Colonic mucosa (tissue), 4 donors: Measurements from ENCODE around the gene ERRFI1. TPM values are rescaled to one million over a fixed set of nuclear protein-coding genes. Genes with fewer than 3 reads are reported as not detected.
"Not testable (repeated sequence)": the region's sequence is repeated elsewhere in the genome, so short reads cannot be mapped to it uniquely, and the experiment has no call there.

Experiments
- DNase-seq: peaks from one replicate; pipeline ENCODE4 v3.0.0-alpha.2; 2020
- H3K27ac ChIP-seq: fragments of 200-600 bp; one replicate; pipeline ENCODE4 v1.8.0; 2021
- H3K27me3 ChIP-seq: fragments of 200-600 bp; one replicate; pipeline ENCODE4 v1.8.0; 2021
- H3K36me3 ChIP-seq: fragments of 200-600 bp; one replicate; pipeline ENCODE4 v1.8.0; 2021
- H3K4me1 ChIP-seq: fragments of 200-600 bp; one replicate; pipeline ENCODE4 v1.8.0; 2021; ENCODE audit warnings: mild to moderate bottlenecking
- H3K4me3 ChIP-seq: fragments of 200-600 bp; one replicate; pipeline ENCODE4 v1.8.0; 2021
- H3K9ac ChIP-seq, 2 donors: one replicate each; pipeline ENCODE4 v1.7.0; 2013; ENCODE audit warnings: control low read depth in 2 of 2, low read depth in 2 of 2, low read length in 2 of 2
- H3K9me3 ChIP-seq: fragments of 200-600 bp; one replicate; pipeline ENCODE4 v1.8.0; 2021
- CTCF ChIP-seq: fragments of 200-600 bp; IDR thresholded peaks from one replicate; pipeline ENCODE4 v1.8.0; 2022; ENCODE audit warnings: antibody characterized with exemption, mild to moderate bottlenecking
- intact Hi-C: fragments of 100-400 bp; cut with DNase I; formaldehyde crosslinking; loops from one replicate; pipeline ENCODE4 v1.14.1; 2022
- total RNA-seq, 2 donors: library from RNA; stranded (reverse); fragmentation: NEBNext Ultra II Directional in 1 of 2; extraction: Animal tissue kit (Norgen Biotek cat#: 25700) in 1 of 2; gene quantifications; one replicate each; pipeline ENCODE4 v1.2.1, GENCODE V29; 2021
- donor health status: healthy.
- donor health status: DM: no; HTN: no; CAD: no.
- donor health status: DM: no; HTN: no; CAD: no.

Gene ERRFI1
- total RNA-seq = 10 to 100 TPM; 22.3 to 45.5 TPM

- peak within 1 kb of the TSS; percentile 78 for H3K4me3 ChIP-seq
- H3K9ac ChIP-seq = peak within 1 kb of the TSS; percentile 72 to 80
- DNase-seq = peak; percentile 94
- intact Hi-C loops = no loop called here
- peaks cover 8% of the 10 kb centered on the region for H3K4me1 ChIP-seq
- H3K9me3 ChIP-seq = no peaks in the 10 kb centered on the region
- no peaks in the 10 kb centered on the region for H3K36me3 ChIP-seq
- H3K27me3 ChIP-seq = no peaks in the 10 kb centered on the region
- no peak for TF ChIP-seq CTCF
- peak within 1 kb of the TSS; percentile 68 for H3K27ac ChIP-seq
These were observed at the start of gene ERRFI1 for GRCh38 chr1:8026153-8026975. Gene ERRFI1 (minus strand): TSS chr1:8026309. CDS start chr1:8015619, 10,690 bp downstream.

GRCh38 chr1:8075511-8076051 lies 49.5 kb upstream of the ERRFI1 start:
- no peaks in the 10 kb centered on the region for H3K27me3 ChIP-seq
- DNase-seq = no peak
- no peak overlapping the region for H3K9ac ChIP-seq
- H3K4me3 ChIP-seq = no peak overlapping the region
- no peak for TF ChIP-seq CTCF
- no peaks in the 10 kb centered on the region for H3K36me3 ChIP-seq
- H3K4me1 ChIP-seq = no peaks in the 10 kb centered on the region
- no peaks in the 10 kb centered on the region for H3K9me3 ChIP-seq
- H3K27ac ChIP-seq = no peak overlapping the region
- intact Hi-C loops = no loop called here

GRCh38 chr1:8073112-8073855 lies 47.2 kb upstream of the ERRFI1 start:
- no peak overlapping the region for H3K27ac ChIP-seq
- intact Hi-C loops = no loop called here
- no peaks in the 10 kb centered on the region for H3K4me1 ChIP-seq
- no peaks in the 10 kb centered on the region for H3K9me3 ChIP-seq
- no peak for TF ChIP-seq CTCF
- no peaks in the 10 kb centered on the region for H3K36me3 ChIP-seq
- H3K27me3 ChIP-seq = no peaks in the 10 kb centered on the region
- DNase-seq = no peak
- H3K9ac ChIP-seq = no peak overlapping the region
- H3K4me3 ChIP-seq = no peak overlapping the region

- Histone ChIP-seq H3K4me3 (no peak overlapping the region), H3K27ac (no peak overlapping the region), H3K27me3 (no peaks in the 10 kb centered on the region), H3K9ac (no peak overlapping the region), H3K36me3 (no peaks in the 10 kb centered on the region), H3K9me3 (no peaks in the 10 kb centered on the region), H3K4me1 (no peaks in the 10 kb centered on the region)
- intact Hi-C loops = no loop called here
- peak; percentile 65 for DNase-seq
- TF ChIP-seq CTCF = no peak
These were observed 44.3 kb upstream of the ERRFI1 start for GRCh38 chr1:8070381-8070811.

- H3K4me3 ChIP-seq, H3K4me1 ChIP-seq, H3K36me3 ChIP-seq, H3K27me3 ChIP-seq, intact Hi-C loops, DNase-seq, H3K27ac ChIP-seq, H3K9me3 ChIP-seq, H3K9ac ChIP-seq: not testable (repeated sequence)
These were observed 43.7 kb upstream of the ERRFI1 start for GRCh38 chr1:8069614-8070320.
